H1 (cell line): ENCODE results near the gene FSIP1. TPM values are rescaled to one million over a fixed set of nuclear protein-coding genes. Genes with fewer than 3 reads are reported as not detected.

Experiments used
- CTCF ChIA-PET: fragments of 300-600 bp; sonication (Branson Sonifier 250); formaldehyde crosslinking; loops from one replicate; lab custom pipeline; 2021; ENCODE audit not compliant: partially characterized antibody; lab: Charles Lee
- POLR2A ChIA-PET: fragments of 300-600 bp; sonication (Branson Sonifier 250); formaldehyde crosslinking; loops from one replicate; lab custom pipeline; 2021; ENCODE audit warnings: inconsistent platforms; ENCODE audit not compliant: partially characterized antibody; lab: Charles Lee
- DNase-seq, 2 experiments: peaks; one replicate each; pipeline versions ENCODE4 v3.0.0 to v3.0.0-alpha.2; 2010 to 2022; ENCODE audit warnings: low spot score in 2 of 2, low read depth in 1 of 2, mixed read lengths in 1 of 2
- FAIRE-seq: peaks from 2 replicates; lab custom pipeline; 2011; peaks lifted over from hg19 to GRCh38; lab: Jason Lieb, UNC
- H2AFZ ChIP-seq: 2 replicates; pipeline ENCODE4 v1.8.1; 2012; ENCODE audit warnings: low read length, inconsistent platforms
- H2AK5ac ChIP-seq: 2 replicates; pipeline ENCODE4 v1.6.1; 2013; ENCODE audit warnings: low read depth, low read length
- H2BK120ac ChIP-seq: replicated peaks from 2 replicates; pipeline ENCODE3; 2013; ENCODE audit warnings: low read depth, low read length, inconsistent platforms
- H2BK12ac ChIP-seq: 2 replicates; pipeline ENCODE4 v1.6.1; 2013; ENCODE audit warnings: low read depth, low read length
- H2BK15ac ChIP-seq: 2 replicates; pipeline ENCODE4 v1.6.1; 2013; ENCODE audit warnings: low read length
- H2BK20ac ChIP-seq: 2 replicates; pipeline ENCODE4 v1.6.1; 2013; ENCODE audit warnings: low read length
- H2BK5ac ChIP-seq: 2 replicates; pipeline ENCODE4 v1.6.1; 2013; ENCODE audit warnings: low read depth, low read length
- H3K14ac ChIP-seq: 2 replicates; pipeline ENCODE4 v1.6.1; 2013; ENCODE audit warnings: inconsistent platforms; ENCODE audit not compliant: insufficient read length
- H3K18ac ChIP-seq: 2 replicates; pipeline ENCODE4 v1.6.1; 2013; ENCODE audit warnings: low read length; ENCODE audit errors: extremely low read depth
- H3K23ac ChIP-seq: 2 replicates; pipeline ENCODE4 v1.6.1; 2013; ENCODE audit warnings: inconsistent platforms; ENCODE audit not compliant: insufficient read length
- H3K23me2 ChIP-seq: 2 replicates; pipeline ENCODE4 v1.6.1; 2013; ENCODE audit warnings: low read depth, low read length
- H3K27ac ChIP-seq: 2 replicates; pipeline ENCODE4 v1.6.1; 2011; ENCODE audit warnings: low read depth, low read length, inconsistent platforms
- H3K27me3 ChIP-seq, 4 experiments: replicated peaks in 1 of 4; 1 replicate in 1 of 4; 2 replicates in 3 of 4; pipeline versions ENCODE4 v1.6.1 to v1.8.1; 2011 to 2013; ENCODE audit warnings: low read length in 3 of 4, mild to moderate bottlenecking in 3 of 4, inconsistent platforms in 2 of 4, mixed read lengths in 2 of 4, moderate library complexity in 1 of 4; ENCODE audit not compliant: control insufficient read depth in 3 of 4, insufficient read depth in 3 of 4; ENCODE audit errors: extremely low read depth in 1 of 4
- H3K36me3 ChIP-seq, 4 experiments: 2 replicates each; pipeline versions ENCODE4 v1.6.1 to v1.8.1; 2011 to 2013; ENCODE audit warnings: mild to moderate bottlenecking in 4 of 4, low read length in 3 of 4, moderate library complexity in 2 of 4, control low read depth in 1 of 4, inconsistent platforms in 1 of 4; ENCODE audit not compliant: insufficient read depth in 4 of 4, control insufficient read depth in 2 of 4
- H3K4ac ChIP-seq: replicated peaks from 2 replicates; pipeline ENCODE3; 2013; ENCODE audit warnings: low read length, low read depth, mixed read lengths, inconsistent platforms; ENCODE audit not compliant: insufficient read length
- H3K4me1 ChIP-seq, 4 experiments: replicated peaks in 1 of 4; 1 replicate in 1 of 4; 2 replicates in 3 of 4; pipeline versions ENCODE4 v1.6.1 to v1.8.1; 2011 to 2013; ENCODE audit warnings: low read length in 3 of 4, inconsistent platforms in 2 of 4, mixed read lengths in 1 of 4; ENCODE audit not compliant: insufficient read depth in 4 of 4, control insufficient read depth in 3 of 4
- H3K4me2 ChIP-seq, 2 experiments: 2 replicates each; pipeline versions ENCODE4 v1.6.1 to v1.8.1; 2011 to 2013; ENCODE audit warnings: low read depth in 2 of 2, low read length in 2 of 2, control low read depth in 1 of 2, inconsistent platforms in 1 of 2, mild to moderate bottlenecking in 1 of 2; ENCODE audit not compliant: insufficient read depth in 1 of 2
- H3K4me3 ChIP-seq, 4 experiments: fragments of 200-600, 300-600 bp in 1 of 4; sonication (generic), shearing (Covaris generic), sonication (Bioruptor Twin) in 1 of 4; 2 replicates each; pipeline versions ENCODE4 v1.5.1 to v1.8.1; 2011 to 2016; ENCODE audit warnings: low read length in 4 of 4, low read depth in 3 of 4, control low read depth in 2 of 4, inconsistent platforms in 2 of 4, mild to moderate bottlenecking in 2 of 4, mixed read lengths in 1 of 4, moderate library complexity in 1 of 4; ENCODE audit not compliant: insufficient read depth in 2 of 4; ENCODE audit errors: extremely low read depth in 1 of 4
- H3K56ac ChIP-seq: replicated peaks from 2 replicates; pipeline ENCODE3; 2013; ENCODE audit warnings: low read depth, mild to moderate bottlenecking, mixed read lengths, low read length, inconsistent platforms; ENCODE audit not compliant: insufficient read length
- H3K79me1 ChIP-seq: 2 replicates; pipeline ENCODE4 v1.6.1; 2013; ENCODE audit warnings: low read depth, low read length, control low read depth
- H3K79me2 ChIP-seq, 2 experiments: 2 replicates each; pipeline versions ENCODE4 v1.6.1 to v1.8.1; 2012 to 2013; ENCODE audit warnings: low read length in 2 of 2, mild to moderate bottlenecking in 2 of 2, inconsistent platforms in 1 of 2; ENCODE audit not compliant: insufficient read depth in 2 of 2, control insufficient read depth in 1 of 2
- H3K9ac ChIP-seq, 4 experiments: replicated peaks in 1 of 4; 1 replicate in 1 of 4; 2 replicates in 3 of 4; pipeline versions ENCODE4 v1.6.1 to v1.8.1; 2011 to 2013; ENCODE audit warnings: low read depth in 3 of 4, low read length in 3 of 4, control low read depth in 2 of 4, mild to moderate bottlenecking in 2 of 4, moderate library complexity in 2 of 4, inconsistent platforms in 1 of 4; ENCODE audit errors: extremely low read depth in 1 of 4
- H3K9me3 ChIP-seq, 2 experiments: 2 replicates each; pipeline versions ENCODE4 v1.6.1 to v1.8.1; 2012 to 2013; ENCODE audit warnings: mild to moderate bottlenecking in 2 of 2, moderate library complexity in 2 of 2, control low read depth in 1 of 2, inconsistent platforms in 1 of 2, low read depth in 1 of 2, low read length in 1 of 2, mixed read lengths in 1 of 2; ENCODE audit not compliant: insufficient read depth in 2 of 2
- H4K20me1 ChIP-seq, 2 experiments: replicated peaks in 1 of 2; 2 replicates each; pipeline versions ENCODE3 to v1.8.1; 2011 to 2013; ENCODE audit warnings: inconsistent platforms in 2 of 2, low read length in 2 of 2, mild to moderate bottlenecking in 1 of 2; ENCODE audit not compliant: insufficient read depth in 2 of 2, control insufficient read depth in 1 of 2
- H4K5ac ChIP-seq: 2 replicates; pipeline ENCODE4 v1.6.1; 2013; ENCODE audit warnings: low read length, low read depth, mixed read lengths, inconsistent platforms; ENCODE audit not compliant: insufficient read length
- H4K8ac ChIP-seq: 2 replicates; pipeline ENCODE4 v1.8.0; 2013; ENCODE audit warnings: mild to moderate bottlenecking, moderate library complexity, low read length, inconsistent platforms; ENCODE audit not compliant: insufficient read depth; ENCODE audit errors: extremely low read depth
- H4K91ac ChIP-seq: replicated peaks from 2 replicates; pipeline ENCODE3; 2013; ENCODE audit warnings: low read length, mixed read lengths, inconsistent platforms; ENCODE audit not compliant: insufficient read length
- SIN3A ChIP-seq, 2 experiments: IDR thresholded peaks in 1 of 2; conservative IDR thresholded peaks in 1 of 2; 2 replicates each; pipeline ENCODE4 v1.6.1; 2011 to 2012; ENCODE audit warnings: low read length in 2 of 2, improper control_type of control experiment in 1 of 2, low read depth in 1 of 2, mild to moderate bottlenecking in 1 of 2
- SIRT6 ChIP-seq: IDR thresholded peaks from one replicate; pipeline ENCODE4 v1.7.1; 2012; ENCODE audit warnings: low read length, inconsistent platforms
- TBP ChIP-seq: IDR thresholded peaks from 2 replicates; pipeline ENCODE4 v1.6.1; 2011; ENCODE audit warnings: low read depth, low read length, improper control_type of control experiment
- WGBS, 2 experiments: shearing (Covaris generic) in 1 of 2; methylation state at CpG; one replicate each; pipeline versions ENCODE4 v1.1.6 to v1.1.7; 2013 to 2015; ENCODE audit warnings: low lambda C conversion rate in 2 of 2, mixed read lengths in 2 of 2, inconsistent platforms in 1 of 2, low coverage in 1 of 2, missing lambda C conversion rate in 1 of 2; ENCODE audit not compliant: insufficient replicate concordance in 2 of 2, insufficient coverage in 1 of 2, insufficient read length in 1 of 2; ENCODE audit errors: extremely low coverage in 1 of 2, missing lambda C conversion rate in 1 of 2; 5-methylcytosine and 5-hydroxymethylcytosine counted together
- polyA plus RNA-seq, 7 experiments: library from polyadenylated mRNA; depleted of rRNA in 3 of 7; stranded (reverse) in 5 of 7; unstranded in 2 of 7; fragments of >200 nt in 5 of 7; fragments of 200-250 nt in 2 of 7; gene quantifications; 1 replicate in 5 of 7; 2 replicates in 1 of 7; 4 replicates in 1 of 7; pipeline versions ENCODE4 v1.2.1 to v1.2.3, GENCODE V29; 2011 to 2013; ENCODE audit warnings: missing spikeins in 2 of 7, mixed read lengths in 2 of 7
- total RNA-seq: library from RNA; stranded (reverse); fragmentation: NEBNext Ultra II Directional; extraction: Animal tissue kit (Norgen Biotek cat#: 25700); gene quantifications from 2 replicates; pipeline ENCODE4 v1.2.1, GENCODE V29; 2021
- TF ChIP-seq, protein P1 (sequence below), 3 experiments: IDR thresholded peaks; 1 replicate in 2 of 3; 2 replicates in 1 of 3; pipeline versions ENCODE4 v1.5.1 to v1.6.1; 2011; ENCODE audit warnings: low read length in 3 of 3, mild to moderate bottlenecking in 3 of 3, inconsistent platforms in 2 of 3, low read depth in 1 of 3, moderate library complexity in 1 of 3; ENCODE audit not compliant: insufficient read depth in 1 of 3; ENCODE audit errors: control extremely low read depth in 1 of 3

Gene FSIP1
- total and polyA plus RNA-seq, 2 of the 8 experiments (the other 6 are each of a cell fraction or from before 2014, with no cell fraction given): 0.18 to 1.3 TPM

DNA sequence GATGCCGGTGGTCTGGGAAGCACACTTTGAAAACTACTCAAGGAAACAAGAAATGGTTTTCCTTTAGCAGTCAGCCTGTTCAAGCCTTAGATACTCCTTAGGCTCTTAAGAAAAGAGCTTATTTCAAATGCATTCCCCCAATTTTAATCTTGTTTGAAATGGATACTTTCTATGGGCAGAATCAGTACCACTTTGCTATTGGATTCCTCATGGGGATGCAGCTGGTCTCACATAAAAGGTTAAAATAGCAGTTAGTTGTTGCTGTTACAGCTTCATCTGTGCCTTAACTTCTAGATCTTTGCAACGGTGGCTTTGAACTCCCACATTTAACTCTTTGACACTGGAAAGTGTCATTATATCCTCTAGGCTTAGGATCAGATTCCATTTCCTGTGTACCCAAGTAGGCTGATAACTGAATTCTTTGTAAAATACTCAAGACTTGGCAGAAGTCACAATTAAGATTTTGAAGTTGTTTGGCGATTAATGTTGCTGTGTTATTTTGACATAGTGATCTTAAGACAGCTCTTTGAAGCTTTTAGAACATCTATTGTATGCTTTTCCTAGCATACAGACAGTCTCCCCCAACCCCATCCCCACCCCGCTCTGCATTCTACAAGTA, 199.6 kb downstream of the FSIP1 start:
- Histone ChIP-seq H2BK5ac (no peak overlapping the region), H3K79me1 (0 out of 2 replicates have a peak, but pooled peaks cover 3% of the 10 kb centered on the region), H3K14ac (no peak overlapping the region), H2BK120ac (no peak overlapping the region), H3K23ac (no peak overlapping the region), H2AFZ (no peak overlapping the region), H3K27me3 (peaks cover 0 to 5% (median 0%) of the 10 kb centered on the region in 4 experiments; a peak in 2 of 7 replicates), H2AK5ac (no peak overlapping the region), H4K20me1 (peaks cover 0 to 2% of the 10 kb centered on the region in 2 experiments), H3K23me2 (peaks cover 10% of the 10 kb centered on the region), H2BK12ac (no peak overlapping the region), H4K5ac (no peak overlapping the region), H3K18ac (no peak overlapping the region), H3K4me2 (peak overlapping the region; percentile 70 to 91; a peak in 3 of 4 replicates), H3K56ac (no peak overlapping the region), H4K8ac (no peak overlapping the region), H3K9me3 (no peaks in the 10 kb centered on the region), H2BK20ac (no peak overlapping the region), H4K91ac (no peak overlapping the region), H3K36me3 (peaks cover 33 to 56% (median 47%) of the 10 kb centered on the region in 4 experiments), H3K9ac (no peak overlapping the region), H3K27ac (no peak overlapping the region), H2BK15ac (no peak overlapping the region), H3K4ac (no peak overlapping the region), H3K4me1 (peaks cover 9 to 24% (median 11%) of the 10 kb centered on the region in 4 experiments), H3K79me2 (peaks cover 0 to 20% of the 10 kb centered on the region in 2 experiments; a peak in 2 of 4 replicates), H3K4me3 (peak overlapping the region in 1 of 4 experiments; percentile 81; a peak in 4 of 8 replicates)
- POLR2A ChIA-PET: interaction anchor here (0.7 to 6.3 kb wide), 6 partner anchors 13 to 411 kb away, joined by 3 to 117 read pairs (median 21); no protein-coding TSS in a partner anchor
- CTCF ChIA-PET: interaction anchor here (0.8 to 3.5 kb wide), 14 partner anchors 8 to 868 kb away, joined by 3 to 15 read pairs (median 4); no protein-coding TSS in a partner anchor
- WGBS, 2 experiments: 88% methylated on average over 4 of the region's 4 CpGs; no CpG with 5 or more reads in 1 of the 2 experiments
- no peak for FAIRE-seq
- DNase-seq: no peak
- TF ChIP-seq SIN3A (conservative IDR thresholded peaks at IDR 0.05 in 1 of 2, IDR thresholded peaks at IDR 0.05 in 1 of 2; ENCODE audit: low read depth in 1 of 2, low read length in 2 of 2) (no peak), TBP (no peak), SIRT6 (no peak)
- TF ChIP-seq, protein P1, sequence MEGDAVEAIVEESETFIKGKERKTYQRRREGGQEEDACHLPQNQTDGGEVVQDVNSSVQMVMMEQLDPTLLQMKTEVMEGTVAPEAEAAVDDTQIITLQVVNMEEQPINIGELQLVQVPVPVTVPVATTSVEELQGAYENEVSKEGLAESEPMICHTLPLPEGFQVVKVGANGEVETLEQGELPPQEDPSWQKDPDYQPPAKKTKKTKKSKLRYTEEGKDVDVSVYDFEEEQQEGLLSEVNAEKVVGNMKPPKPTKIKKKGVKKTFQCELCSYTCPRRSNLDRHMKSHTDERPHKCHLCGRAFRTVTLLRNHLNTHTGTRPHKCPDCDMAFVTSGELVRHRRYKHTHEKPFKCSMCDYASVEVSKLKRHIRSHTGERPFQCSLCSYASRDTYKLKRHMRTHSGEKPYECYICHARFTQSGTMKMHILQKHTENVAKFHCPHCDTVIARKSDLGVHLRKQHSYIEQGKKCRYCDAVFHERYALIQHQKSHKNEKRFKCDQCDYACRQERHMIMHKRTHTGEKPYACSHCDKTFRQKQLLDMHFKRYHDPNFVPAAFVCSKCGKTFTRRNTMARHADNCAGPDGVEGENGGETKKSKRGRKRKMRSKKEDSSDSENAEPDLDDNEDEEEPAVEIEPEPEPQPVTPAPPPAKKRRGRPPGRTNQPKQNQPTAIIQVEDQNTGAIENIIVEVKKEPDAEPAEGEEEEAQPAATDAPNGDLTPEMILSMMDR (IDR thresholded peaks at IDR 0.05; ENCODE audit: control extremely low read depth in 1 of 3, insufficient read depth in 1 of 3, low read depth in 1 of 3, low read length in 3 of 3): no peak
